Sciatic nerve (tissue), 2 donors: ENCODE data around the gene CHGA. TPM values are rescaled to one million over a fixed set of nuclear protein-coding genes. Genes with fewer than 3 reads are reported as not detected.

Source experiments
- ATAC-seq: fragments of 200-7000 bp; cut with Tn5 transposase; one replicate; pipeline ENCODE4 v1.9.1; 2020; ENCODE audit warnings: mild to moderate bottlenecking, moderate library complexity
- DNase-seq: peaks from one replicate; pipeline ENCODE4 v3.0.0-alpha.2; 2020; ENCODE audit warnings: low spot score
- intact Hi-C: fragments of 100-400 bp; cut with DNase I; formaldehyde crosslinking; loops from one replicate; pipeline ENCODE4 v1.14.2; 2022
- total RNA-seq: library from RNA; stranded (reverse); fragmentation: NEBNext Ultra II Directional; extraction: Animal tissue kit (Norgen Biotek cat#: 25700); gene quantifications from one replicate; pipeline ENCODE4 v1.2.1, GENCODE V29; 2021
- donor health status: DM: no; HTN: no; CAD: no.
- donor health status: DM: no; HTN: no; CAD: no.

CHGA gene
- total RNA-seq = not detected

DNA sequence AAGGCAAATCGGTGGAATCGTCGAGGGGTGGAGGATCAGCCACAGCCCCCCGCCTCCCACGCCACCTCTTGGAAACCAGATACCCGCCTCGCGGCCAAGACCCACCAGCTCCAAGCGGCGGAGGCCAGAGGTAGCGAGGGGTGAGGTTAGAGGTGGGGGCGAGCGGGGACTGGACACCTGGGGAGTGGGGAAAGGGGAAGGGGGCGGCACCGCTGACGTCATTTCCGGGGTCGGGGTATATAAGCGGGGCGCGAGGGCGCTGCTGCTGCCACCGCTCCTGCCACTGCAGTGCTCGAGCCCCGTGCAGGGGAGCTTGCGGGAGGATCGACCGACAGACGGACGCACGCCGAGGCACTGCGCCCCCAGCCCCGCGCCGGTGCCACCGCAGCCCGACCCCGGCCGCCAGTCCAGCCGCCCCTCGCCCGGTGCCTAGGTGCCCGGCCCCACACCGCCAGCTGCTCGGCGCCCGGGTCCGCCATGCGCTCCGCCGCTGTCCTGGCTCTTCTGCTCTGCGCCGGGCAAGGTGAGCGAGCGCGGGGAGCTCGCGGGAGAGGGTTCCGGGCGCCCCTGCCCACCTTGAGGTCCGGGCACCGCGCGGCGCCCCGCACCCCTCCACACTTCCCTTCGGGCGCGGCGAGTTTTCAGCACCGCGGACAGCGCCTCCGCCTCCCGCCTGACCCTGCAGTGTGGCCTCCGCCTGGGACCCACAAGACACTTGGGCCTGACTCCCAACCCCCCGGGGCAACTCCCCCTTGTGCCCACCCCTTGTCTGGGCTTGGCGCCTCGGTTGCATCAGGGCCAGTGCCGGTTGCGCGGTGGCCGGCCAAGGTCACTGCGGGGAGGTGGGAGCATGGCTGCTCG lies at the start of gene CHGA:
Gene CHGA, plus strand, starts transcription at position 268 of the 861 bp plus-strand sequence. Its CDS starts 210 bp downstream, at position 478.
- intact Hi-C loops = no loop called here
- DNase-seq = peak; percentile 77
- peak; percentile 75 for ATAC-seq

DNA sequence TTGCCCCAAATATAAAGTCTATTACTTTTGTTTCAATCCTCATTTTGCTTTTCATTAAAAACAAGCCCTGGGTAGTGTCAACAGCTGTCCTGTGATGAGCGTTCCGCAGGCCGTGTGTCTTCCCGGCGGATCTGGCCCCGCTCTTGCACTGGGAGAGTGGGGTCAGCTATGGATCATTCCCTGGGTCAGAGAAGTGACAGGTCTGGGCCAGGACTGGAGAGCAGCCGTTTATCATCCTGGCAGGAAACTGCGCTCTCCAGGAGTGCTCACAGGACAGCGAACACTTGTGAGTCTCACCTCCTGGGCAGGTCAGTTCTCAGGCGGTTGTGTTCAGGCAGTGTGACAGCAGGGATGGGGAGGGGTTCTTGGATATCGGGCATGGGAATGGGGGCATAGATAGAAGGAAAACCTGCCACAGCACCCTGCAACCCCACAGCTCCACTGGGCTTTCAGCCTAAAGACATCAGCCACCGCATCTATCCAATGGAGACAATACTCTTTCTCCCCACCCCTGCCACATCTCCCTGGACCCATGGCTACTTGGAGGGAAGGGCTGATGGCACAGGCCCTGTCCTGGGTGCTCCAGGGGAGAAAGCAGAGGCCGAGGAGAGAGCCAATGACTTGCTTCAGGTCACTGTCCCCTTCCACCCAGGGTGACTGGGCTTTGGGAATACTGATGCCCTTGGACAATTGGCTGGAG lies 47.8 kb upstream of the CHGA start:
- ATAC-seq (no peak), DNase-seq (no peak)
- intact Hi-C loops = no loop called here

- intact Hi-C loops = no loop called here
- DNase-seq = no peak
- ATAC-seq = peak; percentile 51
Measured at GRCh38 chr14:92877757-92878431, 45.1 kb upstream of the CHGA start.

DNA sequence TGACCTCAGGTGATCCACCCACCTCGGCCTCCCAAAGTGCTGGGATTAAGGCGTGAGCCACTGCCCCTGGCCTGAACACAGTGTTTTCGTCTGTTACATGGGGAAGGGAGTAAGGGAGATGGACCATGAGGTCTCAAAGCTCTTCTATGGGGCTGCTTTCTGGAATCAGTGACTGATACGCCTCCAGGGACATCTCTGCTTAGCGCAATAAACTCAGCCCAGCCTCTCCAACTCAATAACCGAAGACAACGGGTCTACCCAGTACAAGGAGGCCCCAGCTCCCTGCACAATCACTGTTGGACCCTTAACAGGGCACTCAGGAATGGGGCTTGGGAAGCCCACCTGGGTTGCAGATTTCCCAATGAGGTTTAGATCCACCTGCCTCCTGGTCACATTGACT lies 42.6 kb upstream of the CHGA start:
- intact Hi-C loops = no loop called here
- DNase-seq = no peak
- no peak for ATAC-seq

GRCh38 chr14:92880851-92881250 lies 42.1 kb upstream of the CHGA start:
- ATAC-seq (peak; percentile 65), DNase-seq (no peak)
- intact Hi-C loops = no loop called here

GRCh38 chr14:92883066-92883465 lies 39.9 kb upstream of the CHGA start:
- no peak for DNase-seq
- intact Hi-C loops = no loop called here

GRCh38 chr14:92884410-92884809 lies 38.5 kb upstream of the CHGA start:
- ATAC-seq = no peak
- DNase-seq = no peak
- intact Hi-C loops = no loop called here

More at GRCh38 chr14:92883066-92883465, 39.9 kb upstream of the CHGA start:
- ATAC-seq = no peak

GRCh38 chr14:92885279-92886061 lies 37.5 kb upstream of the CHGA start:
- intact Hi-C loops = no loop called here
- DNase-seq (no peak), ATAC-seq (no peak)

DNA sequence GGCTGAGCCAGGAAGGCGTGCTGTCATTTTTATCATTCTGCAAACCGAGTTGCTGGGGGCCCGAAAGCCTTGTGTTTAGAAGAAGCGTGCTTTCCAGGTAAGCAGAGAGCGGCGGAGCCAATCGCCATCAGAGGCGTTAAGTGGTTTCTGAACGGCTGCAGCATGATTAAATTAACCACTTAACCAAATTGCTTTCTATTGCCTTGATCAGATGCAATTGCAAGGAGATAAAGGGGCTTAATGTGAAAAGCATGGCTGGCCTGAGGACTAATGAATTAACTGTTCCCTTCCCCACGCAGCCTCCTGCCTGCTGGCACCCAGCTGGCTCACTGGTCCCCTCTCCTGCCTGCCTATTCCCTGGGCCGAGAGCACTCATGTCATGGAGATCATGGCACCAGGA lies 36.6 kb upstream of the CHGA start:
- DNase-seq = no peak
- no peak for ATAC-seq
- intact Hi-C loops = no loop called here

- no peak for ATAC-seq
- DNase-seq = no peak
- intact Hi-C loops = no loop called here
Measured at GRCh38 chr14:92887157-92887556, 35.8 kb upstream of the CHGA start.

DNA sequence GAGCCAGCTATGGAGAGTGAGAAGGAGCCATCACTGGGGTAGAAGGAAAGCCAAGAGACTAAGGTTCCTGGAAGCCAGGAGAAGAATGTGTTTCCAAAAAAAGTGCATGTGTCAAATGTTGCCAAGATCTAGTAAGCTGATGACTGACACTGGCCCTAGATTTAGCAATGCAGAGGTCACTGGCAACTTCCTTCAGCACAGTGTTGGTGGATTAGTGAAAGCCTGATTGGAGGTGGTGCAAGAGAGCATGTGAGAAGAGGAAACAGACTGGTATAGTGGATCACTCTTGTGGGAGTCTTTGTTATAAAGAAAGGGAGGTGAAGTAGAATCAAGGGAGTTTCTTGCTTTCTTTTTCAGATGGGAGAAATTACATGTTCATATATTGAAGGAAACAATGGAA lies 34.1 kb upstream of the CHGA start:
- DNase-seq (no peak), ATAC-seq (no peak)
- intact Hi-C loops = no loop called here

DNA sequence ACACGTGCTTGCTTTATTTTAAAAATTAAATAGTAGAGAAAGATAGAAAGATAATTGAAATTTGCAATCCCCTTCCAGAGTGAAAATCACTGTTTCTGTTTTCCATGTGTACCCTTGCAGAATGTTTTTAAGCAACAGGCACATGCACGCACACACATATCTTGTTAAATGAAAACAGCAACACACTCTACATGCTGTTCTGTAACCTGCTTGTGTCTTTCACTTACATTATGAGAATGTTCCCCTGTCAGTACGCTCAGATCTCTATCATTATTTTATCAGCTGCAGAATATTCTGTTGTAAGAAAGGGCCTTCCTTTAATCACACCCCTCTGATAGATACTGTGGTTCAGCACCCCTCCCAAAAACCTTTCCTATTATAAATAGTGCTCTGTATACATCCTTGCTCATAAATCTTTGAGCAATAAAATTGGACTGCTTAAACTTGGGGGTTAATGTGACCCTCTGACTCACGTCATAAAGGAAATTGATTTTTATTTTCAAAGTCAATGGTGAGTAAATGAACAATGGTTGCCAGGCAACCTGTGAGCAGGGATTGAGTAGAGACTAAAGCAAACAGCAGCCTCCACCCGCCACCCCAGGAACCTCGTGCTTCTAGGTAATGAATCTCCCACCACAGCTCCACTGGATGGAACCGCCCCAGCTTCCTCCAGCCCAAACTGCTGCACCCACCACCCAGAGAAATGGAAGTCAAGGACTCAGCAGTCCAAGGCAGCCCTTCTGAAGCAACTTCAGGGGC lies 31.9 kb upstream of the CHGA start:
- intact Hi-C loops = no loop called here
- ATAC-seq = no peak
- DNase-seq = no peak

DNA sequence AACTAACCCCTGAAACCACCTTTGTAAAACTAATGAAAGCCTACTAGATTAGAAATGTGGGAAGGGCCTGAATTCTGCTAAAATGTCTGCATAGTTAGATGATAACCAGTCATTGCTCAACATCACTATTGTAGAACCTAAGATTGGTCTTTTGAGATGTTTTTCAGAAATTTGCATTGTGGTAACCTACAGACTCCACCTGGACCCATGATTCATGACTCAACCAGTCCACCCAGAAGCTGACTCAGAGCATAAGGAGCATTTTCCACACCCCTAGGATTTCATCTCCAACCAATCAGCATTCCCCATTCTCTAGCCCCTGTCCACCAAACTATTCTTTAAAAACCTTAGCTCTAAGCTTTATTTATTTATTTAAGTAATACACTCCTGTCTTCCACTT lies 30.4 kb upstream of the CHGA start:
- DNase-seq (no peak), ATAC-seq (no peak)
- intact Hi-C loops = no loop called here

DNA sequence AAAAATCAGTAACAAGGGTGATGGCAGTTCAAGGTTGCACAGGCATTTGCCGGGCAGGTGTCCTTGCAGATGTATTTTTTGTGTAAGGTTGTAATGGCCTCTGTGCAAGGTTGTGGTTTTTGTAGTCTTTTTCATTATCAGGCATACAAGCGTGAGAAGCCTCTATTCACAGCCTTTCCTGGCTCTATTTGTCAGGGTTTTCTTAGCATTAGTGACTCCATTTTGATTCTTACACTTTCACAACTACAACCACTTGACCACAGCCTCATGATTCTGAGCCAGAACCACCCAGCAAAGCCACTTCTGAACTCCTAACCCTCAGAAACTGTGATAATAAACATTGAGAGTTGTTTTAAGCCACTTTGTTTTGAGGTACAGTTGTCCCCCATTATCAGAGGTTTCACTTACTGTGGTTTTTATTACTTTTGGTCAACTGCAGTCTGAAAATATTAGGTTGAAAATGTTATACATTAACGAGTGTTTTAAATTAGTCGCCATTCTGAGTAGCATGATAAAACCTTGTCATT lies 27.5 kb upstream of the CHGA start:
- DNase-seq = no peak
- intact Hi-C loops = no loop called here
- ATAC-seq = no peak

DNA sequence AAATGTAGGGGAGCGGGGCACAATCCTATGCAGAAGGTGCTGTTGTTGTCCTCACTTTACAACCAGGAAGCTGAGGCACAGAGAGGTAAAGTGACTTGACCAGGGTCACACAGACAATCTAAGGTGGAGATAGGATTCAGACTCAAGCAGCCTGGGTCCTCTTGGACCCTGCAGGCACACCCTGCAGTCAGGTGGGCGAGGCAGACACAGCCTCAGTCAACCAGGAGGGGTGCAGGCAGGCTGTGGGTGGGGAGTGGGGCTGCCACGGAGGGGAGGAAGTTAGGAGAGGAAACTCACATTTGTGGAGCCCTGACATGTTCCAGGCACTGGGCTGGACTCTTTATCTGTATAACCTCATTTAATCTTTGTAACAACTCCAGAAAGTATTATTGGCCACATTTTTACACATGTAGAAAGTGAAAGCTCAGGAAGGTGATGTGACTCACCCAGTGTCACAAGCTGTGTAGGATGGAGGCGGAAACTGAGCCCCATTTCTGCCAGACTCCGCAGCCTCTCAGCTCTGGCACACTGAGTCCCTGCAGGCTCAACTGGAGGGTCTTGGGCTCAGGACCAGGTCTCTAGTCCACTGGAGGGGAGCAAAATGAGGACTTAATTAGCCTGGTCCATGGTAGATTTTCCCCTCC lies 24.9 kb upstream of the CHGA start:
- no peak for ATAC-seq
- intact Hi-C loops = no loop called here
- no peak for DNase-seq

- intact Hi-C loops = no loop called here
- ATAC-seq (no peak), DNase-seq (no peak)
Measured at GRCh38 chr14:92898566-92899131, 24.3 kb upstream of the CHGA start.

DNA sequence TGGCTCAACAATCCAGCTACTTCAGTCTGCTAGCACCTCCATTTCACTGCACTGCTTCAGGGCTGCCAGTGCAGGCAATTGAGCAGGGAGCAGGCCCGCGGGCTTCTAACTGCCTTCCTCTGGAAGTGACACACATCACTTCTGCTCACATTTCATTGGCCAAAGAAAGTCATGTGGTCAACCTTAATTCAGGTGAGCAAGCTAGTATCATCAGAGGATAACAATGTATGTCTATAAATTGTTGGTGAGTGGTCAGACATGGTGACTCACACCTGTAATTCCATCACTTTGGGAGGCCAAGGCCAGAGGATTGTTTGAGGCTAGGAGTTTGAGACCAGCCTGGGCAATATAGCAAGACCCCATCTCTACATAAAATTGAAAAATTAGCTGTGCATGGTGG lies 22.3 kb upstream of the CHGA start:
- ATAC-seq (no peak), DNase-seq (no peak)
- intact Hi-C loops = no loop called here
